Activated T-helper 17 cell treated with anti-CD3 and anti-CD28 coated beads, Interleukin-2, amount 50 U/mL, for 72 hours (primary cell): ENCODE data around the gene OXA1L. TPM values are rescaled to one million over a fixed set of nuclear protein-coding genes. Genes with fewer than 3 reads are reported as not detected.
"Not testable (repeated sequence)": the region's sequence is repeated elsewhere in the genome, so short reads cannot be mapped to it uniquely, and the experiment has no call there.

Experiments used
- ATAC-seq: fragments of 150-1000 bp; cut with Tn5 transposase; replicated peaks from 2 replicates; pipeline ENCODE4 v1.10.0; 2021; ENCODE audit warnings: mild to moderate bottlenecking, moderate library complexity
- H3K27ac Mint-ChIP-seq: one replicate; pipeline ENCODE4 v1.8.0; 2022; ENCODE audit warnings: mixed read lengths
- H3K27me3 Mint-ChIP-seq: one replicate; pipeline ENCODE4 v1.8.0; 2022; ENCODE audit warnings: mixed read lengths
- H3K36me3 Mint-ChIP-seq: one replicate; pipeline ENCODE4 v1.8.0; 2022; ENCODE audit warnings: low read depth, mild to moderate bottlenecking, mixed read lengths
- H3K4me1 Mint-ChIP-seq: one replicate; pipeline ENCODE4 v1.8.0; 2022; ENCODE audit warnings: mixed read lengths
- H3K4me3 Mint-ChIP-seq: one replicate; pipeline ENCODE4 v1.8.0; 2022; ENCODE audit warnings: mild to moderate bottlenecking, mixed read lengths
- H3K9me3 Mint-ChIP-seq: one replicate; pipeline ENCODE4 v1.8.0; 2022; ENCODE audit warnings: mixed read lengths
- total RNA-seq, 2 donors: library from RNA; stranded (reverse); gene quantifications; one replicate each; pipeline ENCODE4 v1.2.3, GENCODE V29; 2022

OXA1L gene
- total RNA-seq, 2 donors from 2014 or later: 110 to 152 TPM

- H3K27me3 Mint-ChIP-seq: peaks cover 28% of the 10 kb centered on the region
- H3K4me1 Mint-ChIP-seq: no peaks in the 10 kb centered on the region
- no peak overlapping the region for H3K27ac Mint-ChIP-seq
- H3K4me3 Mint-ChIP-seq: no peak overlapping the region
- no peak for ATAC-seq
- no peaks in the 10 kb centered on the region for H3K9me3 Mint-ChIP-seq
- no peaks in the 10 kb centered on the region for H3K36me3 Mint-ChIP-seq
Observed at GRCh38 chr14:22748206-22748605, 18.3 kb upstream of the OXA1L start.

DNA sequence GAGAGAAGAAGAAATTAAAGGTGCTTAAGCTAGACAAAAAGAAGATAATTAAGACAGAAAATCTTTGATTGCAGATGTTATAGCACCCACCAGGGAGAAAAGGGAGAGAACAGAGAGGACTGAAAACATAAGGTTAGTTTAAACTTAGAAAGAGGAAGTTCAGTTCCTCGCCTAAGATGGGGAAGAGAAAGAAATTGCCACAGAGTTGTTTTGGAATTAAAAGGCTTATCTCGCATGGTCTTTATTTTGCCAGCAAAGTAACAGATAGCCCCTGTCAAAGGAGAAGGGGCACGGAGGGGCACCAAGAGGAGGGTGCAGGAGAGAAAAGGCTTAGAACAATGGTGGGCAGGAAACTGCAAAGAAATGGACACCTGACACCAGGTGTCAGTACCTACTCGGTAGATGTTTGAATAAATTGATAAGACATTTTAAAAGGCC is 17.8 kb upstream of the OXA1L start:
- Mint-ChIP-seq H3K4me3 (no peak overlapping the region), H3K27ac (no peak overlapping the region), H3K4me1 (no peaks in the 10 kb centered on the region), H3K9me3 (no peaks in the 10 kb centered on the region), H3K36me3 (no peaks in the 10 kb centered on the region), H3K27me3 (peaks cover 27% of the 10 kb centered on the region)
- ATAC-seq: no peak

GRCh38 chr14:22752422-22752821 is 14.1 kb upstream of the OXA1L start:
- H3K36me3 Mint-ChIP-seq: no peaks in the 10 kb centered on the region
- no peak overlapping the region for H3K27ac Mint-ChIP-seq
- peaks cover 23% of the 10 kb centered on the region for H3K27me3 Mint-ChIP-seq

DNA sequence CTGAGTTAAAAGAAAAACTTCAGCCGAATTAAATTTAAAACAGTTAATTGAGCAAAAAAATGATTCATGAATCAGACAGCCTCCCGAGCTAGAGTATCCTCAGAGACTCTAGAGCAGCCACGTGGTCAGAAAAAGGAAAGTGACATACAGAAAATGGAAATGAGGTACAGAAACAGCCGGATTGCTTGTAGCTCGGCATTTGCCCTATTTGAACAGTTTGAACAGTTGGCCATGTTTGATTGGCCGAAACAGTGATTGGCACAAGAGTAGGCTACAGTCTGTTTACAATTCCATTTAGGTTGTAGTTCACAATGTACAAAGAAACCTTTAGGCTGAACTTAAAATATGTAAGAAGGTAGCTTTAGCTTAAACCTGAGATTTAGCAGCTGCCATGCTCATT is 12.9 kb upstream of the OXA1L start:
- H3K4me3 Mint-ChIP-seq: no peak overlapping the region
- no peaks in the 10 kb centered on the region for H3K9me3 Mint-ChIP-seq
- no peak for ATAC-seq
- peaks cover 17% of the 10 kb centered on the region for H3K27me3 Mint-ChIP-seq
- H3K4me1 Mint-ChIP-seq: no peaks in the 10 kb centered on the region
- H3K36me3 Mint-ChIP-seq: no peaks in the 10 kb centered on the region
- H3K27ac Mint-ChIP-seq: no peak overlapping the region

More at GRCh38 chr14:22752422-22752821, 14.1 kb upstream of the OXA1L start:
- no peak for ATAC-seq
- Mint-ChIP-seq H3K9me3 (no peaks in the 10 kb centered on the region), H3K4me3 (no peak overlapping the region), H3K4me1 (no peaks in the 10 kb centered on the region)

GRCh38 chr14:22757972-22758650 is 8.4 kb upstream of the OXA1L start:
- not testable (repeated sequence) for H3K27me3 Mint-ChIP-seq, H3K4me3 Mint-ChIP-seq, ATAC-seq, H3K27ac Mint-ChIP-seq, H3K9me3 Mint-ChIP-seq, H3K4me1 Mint-ChIP-seq, H3K36me3 Mint-ChIP-seq

GRCh38 chr14:22761734-22762133 is 4.8 kb upstream of the OXA1L start:
- Mint-ChIP-seq H3K4me1 (peaks cover 6% of the 10 kb centered on the region), H3K36me3 (peaks cover 8% of the 10 kb centered on the region), H3K27ac (no peak overlapping the region), H3K27me3 (no peaks in the 10 kb centered on the region), H3K9me3 (no peaks in the 10 kb centered on the region), H3K4me3 (no peak overlapping the region)
- ATAC-seq: no peak

DNA sequence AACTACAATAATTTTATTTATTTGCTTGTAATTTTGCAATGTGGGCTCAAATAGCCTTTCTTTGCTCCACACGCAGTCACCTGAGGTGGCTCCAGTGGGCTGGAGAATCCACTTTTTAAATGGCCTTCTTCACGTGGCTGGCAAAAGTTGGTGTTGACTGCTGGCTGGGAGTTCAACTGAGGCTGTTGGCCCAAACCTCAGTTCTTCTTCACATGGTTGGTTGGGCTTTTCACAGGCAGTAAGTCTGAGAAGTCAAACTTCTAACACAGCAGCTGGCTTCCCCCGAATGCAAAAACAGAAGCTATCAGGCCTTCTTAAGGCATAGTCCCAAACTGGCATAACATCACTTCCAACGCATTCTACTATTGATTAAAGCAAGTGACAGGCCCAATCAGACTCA is 2.1 kb upstream of the OXA1L start:
- Mint-ChIP-seq H3K4me3 (no peak overlapping the region), H3K36me3 (peaks cover 34% of the 10 kb centered on the region), H3K27ac (no peak overlapping the region), H3K4me1 (peaks cover 24% of the 10 kb centered on the region), H3K27me3 (no peaks in the 10 kb centered on the region), H3K9me3 (no peaks in the 10 kb centered on the region)
- no peak for ATAC-seq

GRCh38 chr14:22767323-22767589 is 768 bp downstream of the OXA1L start:
- no peaks in the 10 kb centered on the region for H3K27me3 Mint-ChIP-seq
- peak overlapping the region; percentile 100 for H3K27ac Mint-ChIP-seq
- no peaks in the 10 kb centered on the region for H3K9me3 Mint-ChIP-seq
- no peak for ATAC-seq
- H3K4me1 Mint-ChIP-seq: peaks cover 29% of the 10 kb centered on the region
- peaks cover 63% of the 10 kb centered on the region for H3K36me3 Mint-ChIP-seq
- H3K4me3 Mint-ChIP-seq: peak overlapping the region; percentile 98

DNA sequence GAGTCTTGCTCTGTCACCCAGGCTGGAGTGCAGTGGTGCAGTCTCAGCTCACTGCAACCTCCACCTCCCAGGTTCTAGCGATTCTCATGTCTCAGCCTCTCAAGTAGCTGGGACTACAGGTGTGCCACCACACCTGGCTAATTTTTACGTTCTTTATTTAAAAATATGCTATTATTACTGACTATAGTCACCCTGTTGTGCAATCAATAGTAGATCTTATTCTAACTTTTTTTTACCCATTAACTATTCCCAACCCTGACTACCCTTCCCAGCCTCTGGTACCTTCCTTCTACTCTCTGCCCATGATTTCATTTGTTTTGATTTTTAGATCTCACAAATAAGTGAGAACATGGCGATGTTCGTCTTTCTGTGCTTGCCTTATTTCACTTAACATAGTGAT is 2.5 kb downstream of the OXA1L start:
- Mint-ChIP-seq H3K9me3 (no peaks in the 10 kb centered on the region), H3K4me3 (peak overlapping the region; percentile 98), H3K36me3 (peaks cover 71% of the 10 kb centered on the region), H3K27me3 (no peaks in the 10 kb centered on the region), H3K27ac (peak overlapping the region; percentile 4), H3K4me1 (peaks cover 29% of the 10 kb centered on the region)
- ATAC-seq: no peak

- Mint-ChIP-seq H3K4me1 (peaks cover 29% of the 10 kb centered on the region), H3K9me3 (no peaks in the 10 kb centered on the region), H3K4me3 (peak overlapping the region; percentile 4), H3K36me3 (peaks cover 71% of the 10 kb centered on the region), H3K27me3 (no peaks in the 10 kb centered on the region), H3K27ac (peak overlapping the region; percentile 4)
- no peak for ATAC-seq
Observed at GRCh38 chr14:22769369-22769768, 2.9 kb downstream of the OXA1L start.

DNA sequence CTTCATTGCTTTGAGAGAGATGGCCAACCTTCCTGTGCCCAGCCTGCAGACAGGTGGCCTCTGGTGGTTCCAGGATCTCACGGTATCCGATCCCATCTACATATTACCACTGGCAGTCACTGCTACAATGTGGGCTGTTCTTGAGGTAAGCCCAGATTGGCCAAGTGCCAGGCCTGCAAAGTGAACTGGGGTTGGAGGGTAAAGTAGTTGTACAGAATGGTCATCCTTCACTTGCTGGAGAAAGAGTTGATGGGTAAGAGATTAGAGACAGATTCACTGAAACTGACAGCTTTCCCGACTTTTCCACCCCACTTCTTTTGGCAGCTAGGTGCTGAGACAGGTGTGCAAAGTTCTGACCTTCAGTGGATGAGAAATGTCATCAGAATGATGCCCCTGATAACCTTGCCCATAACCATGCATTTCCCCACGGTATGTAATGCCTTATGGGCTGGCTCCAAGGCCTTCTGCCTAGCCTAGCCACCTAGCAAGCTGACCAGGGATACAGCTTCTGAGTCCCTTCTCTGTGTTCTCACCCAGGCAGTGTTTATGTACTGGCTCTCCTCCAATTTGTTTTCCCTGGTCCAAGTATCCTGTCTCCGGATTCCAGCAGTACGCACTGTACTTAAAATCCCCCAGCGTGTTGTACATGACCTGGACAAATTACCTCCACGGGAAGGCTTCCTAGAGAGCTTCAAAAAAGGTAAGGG is 4.1 kb downstream of the OXA1L start:
- Mint-ChIP-seq H3K36me3 (peaks cover 71% of the 10 kb centered on the region), H3K27me3 (no peaks in the 10 kb centered on the region), H3K4me3 (no peak overlapping the region), H3K4me1 (peaks cover 29% of the 10 kb centered on the region), H3K9me3 (no peaks in the 10 kb centered on the region), H3K27ac (peak overlapping the region; percentile 11)
- no peak for ATAC-seq

- Mint-ChIP-seq H3K4me3 (no peak overlapping the region), H3K9me3 (no peaks in the 10 kb centered on the region), H3K4me1 (peaks cover 19% of the 10 kb centered on the region), H3K27ac (no peak overlapping the region), H3K27me3 (no peaks in the 10 kb centered on the region), H3K36me3 (peaks cover 53% of the 10 kb centered on the region)
- no peak for ATAC-seq
Observed at GRCh38 chr14:22772725-22773124, 6.2 kb downstream of the OXA1L start.

GRCh38 chr14:22773162-22774010 is 6.9 kb downstream of the OXA1L start:
- H3K9me3 Mint-ChIP-seq: no peaks in the 10 kb centered on the region
- no peak overlapping the region for H3K4me3 Mint-ChIP-seq
- peaks cover 47% of the 10 kb centered on the region for H3K36me3 Mint-ChIP-seq
- H3K27ac Mint-ChIP-seq: peak overlapping the region; percentile 74
- ATAC-seq: no peak
- no peaks in the 10 kb centered on the region for H3K27me3 Mint-ChIP-seq
- H3K4me1 Mint-ChIP-seq: peaks cover 13% of the 10 kb centered on the region

DNA sequence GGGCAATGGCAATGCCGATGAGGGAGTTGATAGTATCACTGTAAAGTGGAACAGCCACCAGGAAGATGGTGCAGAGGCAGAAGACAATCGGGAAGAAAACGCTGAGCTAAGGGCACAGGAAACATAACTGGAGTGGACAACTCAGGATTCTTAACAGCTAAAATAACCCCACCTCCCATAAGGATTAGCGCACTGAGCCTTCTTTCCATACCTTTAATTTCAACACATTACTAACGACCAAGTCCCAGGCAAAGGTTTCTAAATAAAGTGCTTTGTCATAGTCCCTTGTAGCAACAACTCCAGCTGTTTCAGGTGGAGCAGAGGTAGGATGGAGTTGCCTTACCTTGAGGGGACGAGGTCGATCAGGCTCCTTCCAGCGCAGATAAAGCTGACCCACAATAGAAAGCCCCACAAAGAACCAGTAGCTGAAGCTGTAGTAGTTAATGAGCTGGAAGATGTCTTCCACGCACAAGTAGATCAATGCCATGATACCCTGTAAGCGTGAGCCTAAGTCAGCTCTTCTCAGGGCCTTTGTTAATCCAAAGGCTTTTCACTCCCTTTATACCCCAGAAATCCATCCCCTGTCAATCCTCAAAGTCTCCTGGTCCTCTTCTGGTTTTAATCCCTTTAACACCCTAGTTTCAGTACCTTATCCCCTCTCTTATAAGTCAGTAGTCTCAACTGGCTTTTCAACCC is 7.7 kb downstream of the OXA1L start:
- Mint-ChIP-seq H3K27me3 (no peaks in the 10 kb centered on the region), H3K4me1 (peaks cover 6% of the 10 kb centered on the region), H3K9me3 (no peaks in the 10 kb centered on the region), H3K36me3 (peaks cover 39% of the 10 kb centered on the region), H3K4me3 (no peak overlapping the region), H3K27ac (peak overlapping the region; percentile 74)
- ATAC-seq: no peak
